T-cell (primary cell): Measurements from ENCODE around the gene BHLHA15. TPM values are rescaled to one million over a fixed set of nuclear protein-coding genes. Genes with fewer than 3 reads are reported as not detected.

Experiments
- ATAC-seq, 4 experiments: fragments of 200-7000 bp in 3 of 4; fragments of 150-1000 bp in 1 of 4; cut with Tn5 transposase; replicated peaks in 1 of 4; 1 replicate in 3 of 4; 2 replicates in 1 of 4; pipeline ENCODE4 v1.10.0; 2021; ENCODE audit warnings: moderate library complexity in 3 of 4, mild to moderate bottlenecking in 2 of 4, moderate number of reproducible peaks in 1 of 4
- CTCF ChIA-PET, 2 donors: fragments of 300-600 bp; sonication (Branson Sonifier 250); formaldehyde crosslinking; loops; one replicate each; lab custom pipeline; 2022; ENCODE audit warnings: antibody characterized with exemption in 2 of 2; lab: Charles Lee
- POLR2A ChIA-PET, 2 donors: fragments of 300-600 bp; sonication (Branson Sonifier 250); formaldehyde crosslinking; loops; one replicate each; lab custom pipeline; 2022; ENCODE audit warnings: antibody characterized with exemption in 2 of 2; lab: Charles Lee
- DNase-seq, 35 experiments: peaks; one replicate each; pipeline versions ENCODE4 v3.0.0 to v3.0.0-alpha.2; 2013 to 2023
- H3K27ac ChIP-seq: one replicate; pipeline ENCODE4 v1.5.1; 2013; ENCODE audit warnings: low read length
- H3K27me3 ChIP-seq, 2 experiments: replicated peaks in 1 of 2; 1 replicate in 1 of 2; 2 replicates in 1 of 2; pipeline versions ENCODE4 v1.6.1 to v1.7.0; 2013; ENCODE audit warnings: low read length in 1 of 2, mixed read lengths in 1 of 2; ENCODE audit not compliant: control insufficient read depth in 2 of 2, insufficient read depth in 2 of 2; ENCODE audit errors: extremely low read depth in 1 of 2
- H3K36me3 ChIP-seq, 2 donors: 1 replicate in 1 of 2; 2 replicates in 1 of 2; pipeline versions ENCODE4 v1.6.1 to v1.7.0; 2013; ENCODE audit warnings: low read length in 1 of 2; ENCODE audit not compliant: control insufficient read depth in 2 of 2, insufficient read depth in 1 of 2; ENCODE audit errors: extremely low read depth in 1 of 2
- H3K4me1 ChIP-seq, 2 experiments: 1 replicate in 1 of 2; 2 replicates in 1 of 2; pipeline versions ENCODE4 v1.6.1 to v1.7.0; 2013; ENCODE audit warnings: low read length in 2 of 2, mixed read lengths in 1 of 2; ENCODE audit not compliant: insufficient read depth in 2 of 2, control insufficient read depth in 1 of 2; ENCODE audit errors: extremely low read depth in 1 of 2
- H3K4me3 ChIP-seq, 2 donors: 1 replicate in 1 of 2; 2 replicates in 1 of 2; pipeline versions ENCODE4 v1.5.1 to v1.7.0; 2013; ENCODE audit warnings: mild to moderate bottlenecking in 2 of 2, low read length in 1 of 2, moderate library complexity in 1 of 2; ENCODE audit not compliant: control insufficient read depth in 1 of 2; ENCODE audit errors: extremely low read depth in 1 of 2
- H3K9me3 ChIP-seq: 2 replicates; pipeline ENCODE4 v1.7.0; 2013
- H3K27ac Mint-ChIP-seq, 2 donors: one replicate each; pipeline ENCODE4 v1.8.0; 2020 to 2021; ENCODE audit warnings: mild to moderate bottlenecking in 2 of 2, mixed read lengths in 2 of 2
- H3K27me3 Mint-ChIP-seq, 2 donors: one replicate each; pipeline ENCODE4 v1.8.0; 2021 to 2022; ENCODE audit warnings: mixed read lengths in 2 of 2
- H3K36me3 Mint-ChIP-seq: one replicate; pipeline ENCODE4 v1.8.0; 2021; ENCODE audit warnings: mixed read lengths
- H3K4me1 Mint-ChIP-seq, 3 donors: one replicate each; pipeline ENCODE4 v1.8.0; 2020 to 2022; ENCODE audit warnings: mixed read lengths in 3 of 3, mild to moderate bottlenecking in 1 of 3
- H3K4me3 Mint-ChIP-seq, 3 donors: one replicate each; pipeline ENCODE4 v1.8.0; 2020 to 2022; ENCODE audit warnings: mild to moderate bottlenecking in 3 of 3, mixed read lengths in 3 of 3, moderate library complexity in 3 of 3
- H3K9me3 Mint-ChIP-seq, 3 donors: one replicate each; pipeline ENCODE4 v1.8.0; 2020 to 2022; ENCODE audit warnings: mixed read lengths in 3 of 3
- WGBS: methylation state at CpG from one replicate; pipeline ENCODE4 v1.1.5; 2013; ENCODE audit warnings: missing lambda C conversion rate; ENCODE audit not compliant: insufficient coverage; 5-methylcytosine and 5-hydroxymethylcytosine counted together
- total RNA-seq, 35 experiments: library from RNA in 6 of 35; stranded (reverse) in 6 of 35; fragments of 120-200 nt in 1 of 35; gene quantifications; one replicate each; pipeline versions ENCODE4 v1.2.1 to v1.2.4 and lab custom pipeline; 2013 to 2026

Gene BHLHA15
- total RNA-seq, 5 donors from 2014 or later (not counting 1 experiment from before 2014, with no cell fraction given): 0.55 TPM; not detected in 4

DNA sequence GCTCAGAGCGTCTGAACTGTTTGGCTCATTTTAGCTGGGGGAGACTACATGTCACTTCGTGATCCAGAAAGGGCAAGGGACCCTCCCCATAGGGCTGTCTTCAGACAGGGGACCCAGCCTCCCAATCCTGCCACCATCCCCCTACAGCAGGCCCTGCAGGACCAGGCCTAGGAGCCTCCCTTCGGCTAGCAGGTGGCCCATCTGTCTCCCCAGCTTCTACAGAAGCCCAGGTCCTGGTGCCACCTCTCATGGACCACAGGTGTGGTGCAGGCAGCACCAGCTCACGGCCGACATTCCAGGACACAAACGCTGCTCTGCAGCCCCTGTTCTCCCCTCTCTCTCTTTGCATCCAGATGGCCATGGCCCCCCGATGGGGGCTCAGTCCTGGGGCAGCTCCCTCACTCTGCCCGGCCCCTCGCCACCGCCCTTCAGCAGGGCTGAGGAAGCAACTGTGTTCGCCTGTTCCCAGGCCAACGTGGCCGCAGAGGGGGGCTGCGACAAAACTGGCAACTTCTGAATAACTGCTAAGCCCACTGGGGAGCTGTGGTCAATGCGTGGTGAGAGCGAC, 30.5 kb downstream of the BHLHA15 start:
- 96% methylated on average over 15 of the region's 16 CpGs for WGBS
- no peaks in the 10 kb centered on the region for H3K9me3 ChIP-seq
- H3K27ac ChIP-seq: no peak overlapping the region
- H3K27me3 Mint-ChIP-seq: no peaks in the 10 kb centered on the region
- H3K36me3 Mint-ChIP-seq: peaks cover 21% of the 10 kb centered on the region
- peaks cover 32 to 66% of the 10 kb centered on the region in 2 donors for H3K36me3 ChIP-seq
- POLR2A ChIA-PET: interaction anchor here in 1 of 2 donors (0.6 kb wide), 1 partner anchor 270 kb away, joined by 3 read pairs; no protein-coding TSS in a partner anchor
- peaks cover 6 to 7% (median 6%) of the 10 kb centered on the region in 3 donors for H3K4me1 Mint-ChIP-seq
- CTCF ChIA-PET: no interaction called here
- ATAC-seq (no peak), DNase-seq (no peak)
- no peaks in the 10 kb centered on the region for H3K27me3 ChIP-seq
- H3K4me3 Mint-ChIP-seq: no peak overlapping the region
- H3K9me3 Mint-ChIP-seq: no peaks in the 10 kb centered on the region
- peaks cover 0 to 18% of the 10 kb centered on the region in 2 experiments for H3K4me1 ChIP-seq
- H3K27ac Mint-ChIP-seq: no peak overlapping the region
- H3K4me3 ChIP-seq: no peak overlapping the region

DNA sequence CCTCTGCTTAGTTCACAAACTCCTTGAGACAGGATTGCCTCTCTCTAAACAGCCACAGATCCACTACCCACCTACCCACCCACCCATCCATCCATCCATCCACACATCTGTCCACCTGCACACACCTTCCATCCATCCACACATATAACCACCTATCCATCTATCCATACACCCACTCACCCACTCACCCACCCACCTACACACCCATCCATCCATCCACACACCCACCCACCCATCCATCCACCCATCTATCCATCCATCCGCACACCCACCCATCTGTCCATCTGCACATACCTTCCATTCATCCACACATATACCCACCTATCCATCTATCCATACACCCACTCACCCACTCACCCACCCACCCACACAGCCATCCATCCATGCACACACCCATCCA, 31.1 kb downstream of the BHLHA15 start:
- Mint-ChIP-seq H3K36me3 (peaks cover 21% of the 10 kb centered on the region), H3K27me3 (no peaks in the 10 kb centered on the region), H3K4me1 (peaks cover 7 to 10% (median 9%) of the 10 kb centered on the region in 3 donors), H3K9me3 (no peaks in the 10 kb centered on the region), H3K27ac (no peak overlapping the region), H3K4me3 (no peak overlapping the region)
- H3K36me3 ChIP-seq: peaks cover 28 to 66% of the 10 kb centered on the region in 2 donors
- no peaks in the 10 kb centered on the region for H3K9me3 ChIP-seq
- DNase-seq (no peak), ATAC-seq (no peak)
- H3K4me3 ChIP-seq: no peak overlapping the region
- peaks cover 0 to 21% of the 10 kb centered on the region in 2 experiments for H3K4me1 ChIP-seq
- 80% methylated on average over 1 of the region's 1 CpG for WGBS
- POLR2A ChIA-PET: no interaction called here
- H3K27me3 ChIP-seq: no peaks in the 10 kb centered on the region
- CTCF ChIA-PET: no interaction called here
- H3K27ac ChIP-seq: no peak overlapping the region

DNA sequence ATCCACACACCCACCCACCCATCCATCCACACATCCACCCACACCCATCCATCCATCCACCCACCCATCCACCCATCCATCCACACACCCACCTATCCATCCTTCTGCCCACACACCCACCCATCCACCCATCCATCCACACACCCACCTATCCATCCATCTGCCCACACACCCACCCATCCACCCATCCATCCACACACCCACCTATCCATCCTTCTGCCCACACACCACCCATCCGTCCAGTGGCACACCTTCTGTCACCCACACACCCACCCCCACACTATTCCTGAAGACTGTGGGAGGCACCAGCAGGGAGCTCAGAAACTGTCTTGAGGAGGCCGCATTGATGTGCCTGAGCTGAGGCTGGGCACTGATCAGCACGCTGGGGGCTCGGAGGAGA, 31.7 kb downstream of the BHLHA15 start:
- Mint-ChIP-seq H3K27ac (no peak overlapping the region), H3K9me3 (no peaks in the 10 kb centered on the region), H3K4me3 (no peak overlapping the region), H3K4me1 (peaks cover 13 to 15% (median 14%) of the 10 kb centered on the region in 3 donors), H3K36me3 (peaks cover 22% of the 10 kb centered on the region), H3K27me3 (no peaks in the 10 kb centered on the region)
- peaks cover 2 to 27% of the 10 kb centered on the region in 2 experiments for H3K4me1 ChIP-seq
- ATAC-seq (no peak), DNase-seq (no peak)
- no peaks in the 10 kb centered on the region for H3K9me3 ChIP-seq
- no peaks in the 10 kb centered on the region for H3K27me3 ChIP-seq
- WGBS: 94% methylated on average over 2 of the region's 4 CpGs
- H3K36me3 ChIP-seq: peaks cover 28 to 65% of the 10 kb centered on the region in 2 donors
- ChIA-PET CTCF (no interaction called here), POLR2A (no interaction called here)
- no peak overlapping the region for H3K27ac ChIP-seq
- no peak overlapping the region for H3K4me3 ChIP-seq

DNA sequence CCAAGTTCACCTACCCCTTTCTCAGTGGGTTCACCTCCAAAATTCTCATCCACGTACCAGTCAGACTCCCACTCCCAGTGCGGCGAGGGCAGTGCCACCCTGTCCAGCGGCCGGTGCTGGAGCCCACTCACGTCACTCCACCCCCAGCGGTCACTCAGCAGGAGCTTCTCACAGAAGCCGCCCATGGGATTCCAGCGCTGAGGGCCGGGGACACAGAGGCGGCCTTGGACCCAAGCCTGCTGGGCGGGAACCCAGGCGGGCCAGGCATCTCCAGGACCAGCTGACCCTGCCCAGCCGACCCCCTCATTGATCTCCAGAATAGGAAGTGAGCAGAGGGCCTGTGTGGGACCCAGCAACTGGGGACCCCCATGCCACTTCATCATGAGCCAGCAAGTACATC, 33.6 kb downstream of the BHLHA15 start:
- peaks cover 29 to 33% (median 30%) of the 10 kb centered on the region in 3 donors for H3K4me1 Mint-ChIP-seq
- ChIA-PET POLR2A (no interaction called here), CTCF (interaction anchor here in 1 of 2 donors (0.5 kb wide), 1 partner anchor 18 kb away, joined by 7 read pairs; no protein-coding TSS in a partner anchor)
- H3K27ac Mint-ChIP-seq: no peak overlapping the region
- Histone ChIP-seq H3K4me3 (no peak overlapping the region), H3K36me3 (peaks cover 22 to 54% of the 10 kb centered on the region in 2 donors), H3K4me1 (peaks cover 11 to 46% of the 10 kb centered on the region in 2 experiments), H3K27me3 (no peaks in the 10 kb centered on the region), H3K9me3 (no peaks in the 10 kb centered on the region), H3K27ac (no peak overlapping the region)
- no peaks in the 10 kb centered on the region for H3K27me3 Mint-ChIP-seq
- DNase-seq: no peak
- ATAC-seq: no peak
- no peaks in the 10 kb centered on the region for H3K9me3 Mint-ChIP-seq
- no peak overlapping the region for H3K4me3 Mint-ChIP-seq
- peaks cover 15% of the 10 kb centered on the region for H3K36me3 Mint-ChIP-seq
- WGBS: 97% methylated on average over 6 of the region's 14 CpGs

DNA sequence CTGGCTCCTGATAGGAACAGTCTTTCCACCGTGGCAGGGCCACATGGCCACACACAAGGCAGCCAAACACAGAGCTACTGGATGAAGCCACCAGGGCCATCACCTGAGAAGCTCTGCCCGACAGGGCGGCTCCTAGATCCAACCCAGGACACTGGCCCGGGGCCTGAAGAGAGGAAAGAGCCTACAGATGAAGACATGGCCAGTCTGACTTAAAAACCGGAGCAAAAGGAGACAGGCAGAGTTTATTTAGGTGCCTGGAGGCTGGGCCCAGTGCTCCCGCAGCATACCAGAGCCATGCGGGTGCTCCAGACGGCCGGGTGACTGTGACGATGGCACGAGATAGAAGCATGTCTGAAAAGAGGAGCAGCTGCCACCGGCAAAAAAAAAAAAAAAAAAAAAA, 36.9 kb downstream of the BHLHA15 start:
- ChIA-PET POLR2A (no interaction called here), CTCF (no interaction called here)
- peak overlapping the region; percentile 86 for H3K27ac ChIP-seq
- ATAC-seq: no peak
- 97% methylated on average over 8 of the region's 12 CpGs for WGBS
- H3K27ac Mint-ChIP-seq: peak overlapping the region; percentile 92 to 98
- H3K36me3 ChIP-seq: peaks cover 13 to 33% of the 10 kb centered on the region in 2 donors
- H3K9me3 ChIP-seq: no peaks in the 10 kb centered on the region
- no peaks in the 10 kb centered on the region for H3K27me3 ChIP-seq
- H3K4me1 Mint-ChIP-seq: peaks cover 52 to 59% (median 56%) of the 10 kb centered on the region in 3 donors
- H3K4me3 Mint-ChIP-seq: peak overlapping the region; percentile 9 to 74 (median 37)
- peaks cover 21 to 73% of the 10 kb centered on the region in 2 experiments for H3K4me1 ChIP-seq
- H3K4me3 ChIP-seq: no peak overlapping the region
- H3K36me3 Mint-ChIP-seq: peaks cover 13% of the 10 kb centered on the region
- no peaks in the 10 kb centered on the region for H3K27me3 Mint-ChIP-seq
- no peaks in the 10 kb centered on the region for H3K9me3 Mint-ChIP-seq
- DNase-seq: no peak

DNA sequence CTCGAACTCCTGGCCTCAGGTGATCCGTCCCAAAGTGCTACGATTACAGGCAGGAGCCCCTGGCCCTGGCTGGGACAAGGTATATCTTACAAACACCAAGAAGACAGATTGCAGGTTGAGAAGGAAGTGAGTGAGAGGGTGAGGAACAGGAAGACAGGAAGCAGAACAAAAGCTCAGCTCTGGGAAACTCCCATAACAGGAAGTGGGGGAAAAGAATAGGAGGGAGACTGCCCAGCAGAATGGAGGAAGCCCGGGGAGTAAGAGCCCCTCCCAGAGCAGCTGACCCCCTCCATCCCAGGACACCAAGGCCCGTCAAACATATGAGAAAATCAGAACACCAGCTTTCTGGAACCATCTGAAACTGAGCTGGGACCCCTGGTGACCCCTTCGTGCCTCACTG, 37.9 kb downstream of the BHLHA15 start:
- peaks cover 13% of the 10 kb centered on the region for H3K36me3 Mint-ChIP-seq

More for the DNA sequence above, 37.9 kb downstream of the BHLHA15 start:
- peaks cover 8 to 25% of the 10 kb centered on the region in 2 donors for H3K36me3 ChIP-seq
- peak overlapping the region; percentile 94 to 98 for H3K27ac Mint-ChIP-seq
- WGBS: 93% methylated on average over 2 of the region's 6 CpGs
- no peaks in the 10 kb centered on the region for H3K27me3 Mint-ChIP-seq
- DNase-seq (peak in 1 of 35 experiments; percentile 36), ATAC-seq (no peak)
- H3K4me1 Mint-ChIP-seq: peaks cover 56 to 65% (median 59%) of the 10 kb centered on the region in 3 donors
- no peaks in the 10 kb centered on the region for H3K9me3 Mint-ChIP-seq
- H3K4me1 ChIP-seq: peaks cover 21 to 77% of the 10 kb centered on the region in 2 experiments
- CTCF ChIA-PET: interaction anchor here in 1 of 2 donors (0.9 kb wide), 1 partner anchor 277 kb away, joined by 3 read pairs; no protein-coding TSS in a partner anchor
- peak overlapping the region; percentile 29 to 96 (median 45) for H3K4me3 Mint-ChIP-seq
- no peaks in the 10 kb centered on the region for H3K27me3 ChIP-seq
- POLR2A ChIA-PET: interaction anchor here in 1 of 2 donors (0.7 kb wide), 1 partner anchor 1229 kb away, joined by 4 read pairs; no protein-coding TSS in a partner anchor
- H3K4me3 ChIP-seq: peak overlapping the region in 1 of 2 donors; percentile 17
- H3K27ac ChIP-seq: peak overlapping the region; percentile 86
- no peaks in the 10 kb centered on the region for H3K9me3 ChIP-seq
